Measurements from ENCODE around the gene GUK1.

Gene GUK1

DNA sequence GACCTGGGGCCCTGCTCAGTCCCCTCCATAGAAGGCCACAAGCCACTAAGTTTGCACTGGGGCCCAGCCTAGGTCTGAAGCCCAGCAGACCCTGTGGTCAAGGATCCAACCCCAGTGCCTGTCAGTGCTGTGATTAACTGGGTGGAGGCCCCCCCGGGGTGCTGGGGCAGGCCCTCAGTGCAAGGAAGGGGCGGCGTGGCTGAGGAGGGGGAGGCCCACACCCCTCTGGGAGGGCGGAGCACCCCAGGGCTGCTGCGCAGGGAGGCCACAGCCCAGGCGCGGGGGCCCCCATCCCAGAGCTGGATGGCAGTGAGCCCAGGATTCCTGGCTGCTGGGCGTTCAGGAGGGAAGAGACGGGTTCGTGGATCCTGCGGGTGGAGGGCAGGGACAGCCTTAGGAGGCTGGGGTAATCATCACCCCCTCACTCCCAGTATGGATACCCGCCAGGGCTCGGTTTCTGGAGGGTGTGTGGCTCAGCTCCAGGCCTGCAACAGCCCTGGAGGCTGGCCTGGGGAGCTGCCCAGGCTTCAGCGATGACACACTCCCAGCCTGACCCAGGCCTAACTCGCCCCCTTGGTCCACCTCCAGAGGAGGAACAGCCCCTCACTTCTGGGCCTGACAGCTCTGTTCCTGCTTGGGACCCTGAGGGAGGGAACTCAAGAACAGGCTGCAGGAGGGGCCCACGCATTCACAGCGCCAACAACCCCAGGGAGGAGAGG, 10.5 kb downstream of the GUK1 start:
- no peak for DNase-seq (ENCODE audit: low read depth)

DNA sequence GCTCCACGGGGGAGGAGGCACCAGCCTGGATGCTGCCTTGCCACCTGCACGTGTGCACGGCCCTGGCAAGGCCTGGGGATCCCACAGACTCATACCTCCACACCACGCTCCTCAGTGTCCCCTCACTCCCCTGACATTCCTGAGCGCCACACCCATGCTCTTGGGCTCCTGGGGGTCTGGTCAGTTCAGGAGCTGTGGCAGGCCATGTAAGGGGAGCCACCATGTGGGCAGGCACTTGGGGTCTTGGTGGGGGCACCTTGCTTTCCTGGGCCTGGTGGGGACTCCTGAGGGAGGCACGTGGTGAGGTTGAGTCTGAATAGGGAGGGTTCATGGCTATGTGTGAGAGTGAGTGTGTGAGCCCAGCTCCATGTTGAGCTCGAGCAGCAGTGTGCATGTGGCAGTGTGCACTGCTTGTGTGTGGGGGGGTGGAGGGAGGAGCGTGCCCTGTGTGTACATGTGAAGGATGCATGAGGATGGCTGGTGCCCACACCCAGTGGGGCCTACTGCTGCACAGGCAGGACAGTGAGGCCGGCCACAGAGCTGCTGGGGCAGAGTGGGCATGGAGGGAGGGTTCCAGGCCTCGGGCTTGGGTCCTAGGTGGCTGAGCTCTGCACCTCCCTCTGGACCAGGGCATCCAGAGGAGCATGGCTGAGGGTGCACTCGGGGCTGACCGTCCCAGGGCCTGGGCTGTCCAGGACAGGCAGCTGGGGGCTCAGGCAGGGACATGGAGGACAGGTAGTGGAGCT, 11.3 kb downstream of the GUK1 start:
- no peak for DNase-seq (ENCODE audit: low read depth)

DNA sequence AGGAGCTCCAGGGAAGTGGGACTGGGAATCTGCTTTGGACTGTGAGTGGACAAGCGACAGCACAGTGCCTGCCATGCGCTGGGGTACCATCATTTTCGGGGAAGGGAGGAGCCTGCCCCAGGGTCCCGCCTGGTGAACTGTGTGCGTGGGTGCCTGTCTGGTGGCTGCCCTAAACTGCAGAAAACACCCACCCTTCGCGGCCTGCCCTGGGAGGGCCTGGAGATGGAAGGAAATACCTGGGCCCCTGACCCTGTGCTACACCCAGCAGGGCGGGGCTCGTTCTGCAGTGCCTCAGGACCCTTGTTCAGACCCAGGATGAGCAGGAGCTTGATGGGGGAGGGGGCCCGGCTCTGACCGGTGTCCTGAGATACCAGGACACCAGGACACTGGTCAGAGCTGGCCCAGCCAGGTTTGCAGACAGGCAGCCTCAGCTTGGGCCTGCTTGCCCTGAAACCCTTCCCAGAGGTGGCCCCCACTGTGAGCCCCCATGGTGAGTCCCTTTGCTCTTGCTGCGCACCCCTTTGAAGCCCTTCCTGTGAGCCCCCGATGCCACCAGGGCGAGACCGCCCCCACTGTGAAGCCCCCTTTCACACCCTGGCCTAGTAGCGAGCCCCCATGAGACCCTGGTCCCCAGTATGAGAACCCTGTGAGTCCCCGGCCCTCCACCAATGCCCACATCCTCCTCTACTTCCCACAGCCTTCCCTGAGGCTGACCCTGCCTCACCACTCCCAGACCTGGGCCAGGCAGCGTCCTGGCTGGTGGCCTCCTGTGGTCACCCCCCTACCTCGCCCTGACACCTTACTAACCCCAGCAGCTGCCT, 12.2 kb downstream of the GUK1 start:
- no peak for DNase-seq (ENCODE audit: low read depth)

DNA sequence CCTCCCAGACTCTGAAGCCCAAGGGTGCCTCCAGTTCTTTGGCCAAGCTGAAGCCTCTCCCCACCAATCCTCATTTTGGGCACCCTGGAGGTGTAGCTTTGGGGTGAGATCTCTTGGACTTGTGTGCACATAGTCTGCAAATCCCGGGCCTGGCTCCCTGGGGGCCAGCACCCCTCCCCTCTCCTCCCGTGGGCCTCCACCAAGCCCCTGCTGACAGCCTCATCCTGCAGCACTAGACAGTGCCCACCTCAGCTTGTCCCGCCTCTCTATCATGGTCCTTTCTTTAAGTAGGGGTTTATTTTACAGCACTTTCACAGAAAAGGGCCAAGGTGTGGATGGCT, 12.8 kb downstream of the GUK1 start:
- no peak for DNase-seq (ENCODE audit: low read depth)

DNA sequence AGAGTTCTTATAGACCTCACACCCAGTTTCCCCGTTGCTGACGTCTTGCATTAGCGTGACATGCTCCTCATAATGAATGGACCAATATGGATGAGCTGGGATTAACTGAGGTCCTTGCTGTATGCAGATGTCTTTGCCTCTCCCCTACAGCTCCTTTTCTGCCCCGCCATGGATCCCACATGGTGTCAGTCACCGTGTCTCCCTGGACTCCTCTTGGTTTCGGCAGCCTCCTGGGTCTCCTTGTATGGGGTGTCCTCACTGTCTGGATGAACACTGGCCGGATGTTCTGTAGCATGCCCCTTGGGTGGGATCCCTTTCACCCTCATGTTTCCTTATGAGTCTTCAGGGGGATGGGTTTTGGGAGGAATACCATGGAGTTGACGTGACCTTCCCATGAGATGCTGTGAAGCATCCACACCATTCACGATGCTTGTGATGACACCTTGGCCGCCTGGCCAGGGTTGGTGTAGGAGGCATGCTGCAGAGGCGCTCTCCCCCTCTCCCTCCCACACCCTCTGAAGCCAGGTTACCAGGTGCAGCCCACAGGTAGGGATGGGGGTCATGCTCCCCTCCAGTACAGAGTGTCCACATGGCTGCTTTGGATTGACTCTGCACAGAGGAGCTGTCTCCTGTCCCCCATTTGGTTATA, 14.1 kb downstream of the GUK1 start:
- no peak for DNase-seq (ENCODE audit: low read depth)

DNA sequence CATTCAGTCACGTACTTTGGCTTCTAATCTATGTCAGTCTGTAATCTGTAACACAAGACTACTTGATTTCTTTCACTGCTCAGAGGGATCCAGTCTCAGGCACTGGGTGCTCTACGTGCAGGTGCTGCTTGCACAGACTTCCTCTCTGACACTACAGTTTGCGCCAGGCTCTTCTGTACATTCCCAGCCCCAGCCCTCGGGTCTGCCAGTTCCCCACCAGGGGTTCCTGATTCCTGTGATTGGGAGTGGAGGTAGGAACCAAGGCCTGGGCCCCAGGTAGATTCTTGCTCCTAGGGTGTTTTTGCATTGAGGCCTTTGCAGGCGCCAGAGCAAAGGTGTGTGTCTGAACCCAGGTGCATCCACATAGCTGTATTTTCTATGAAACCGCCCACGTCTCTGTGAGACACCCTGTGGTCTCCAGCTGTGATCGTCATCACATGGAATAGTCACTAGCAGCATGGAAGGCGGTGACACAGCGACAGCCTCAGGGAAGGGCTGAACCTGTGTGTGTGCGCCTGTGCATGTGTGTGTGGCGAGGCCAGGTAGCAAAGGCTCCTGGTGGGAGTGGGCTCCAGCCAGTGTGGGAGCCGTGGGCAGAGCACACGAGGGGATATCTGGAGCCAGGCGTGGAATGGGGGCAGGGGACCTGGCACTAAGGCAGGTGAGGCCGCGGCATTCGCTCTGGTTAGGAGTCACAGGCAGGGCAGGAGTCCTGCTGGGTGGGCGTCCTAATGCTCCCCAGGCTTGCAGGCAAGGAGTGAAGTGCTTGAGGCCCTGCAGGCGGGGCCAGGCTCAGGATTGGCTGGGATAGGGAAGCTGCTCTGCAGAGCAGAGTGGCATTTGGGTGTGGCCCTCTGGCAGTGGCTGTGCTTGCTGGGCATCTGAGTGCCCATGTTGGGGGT, 14.8 kb downstream of the GUK1 start:
- no peak for DNase-seq (ENCODE audit: low read depth)

DNA sequence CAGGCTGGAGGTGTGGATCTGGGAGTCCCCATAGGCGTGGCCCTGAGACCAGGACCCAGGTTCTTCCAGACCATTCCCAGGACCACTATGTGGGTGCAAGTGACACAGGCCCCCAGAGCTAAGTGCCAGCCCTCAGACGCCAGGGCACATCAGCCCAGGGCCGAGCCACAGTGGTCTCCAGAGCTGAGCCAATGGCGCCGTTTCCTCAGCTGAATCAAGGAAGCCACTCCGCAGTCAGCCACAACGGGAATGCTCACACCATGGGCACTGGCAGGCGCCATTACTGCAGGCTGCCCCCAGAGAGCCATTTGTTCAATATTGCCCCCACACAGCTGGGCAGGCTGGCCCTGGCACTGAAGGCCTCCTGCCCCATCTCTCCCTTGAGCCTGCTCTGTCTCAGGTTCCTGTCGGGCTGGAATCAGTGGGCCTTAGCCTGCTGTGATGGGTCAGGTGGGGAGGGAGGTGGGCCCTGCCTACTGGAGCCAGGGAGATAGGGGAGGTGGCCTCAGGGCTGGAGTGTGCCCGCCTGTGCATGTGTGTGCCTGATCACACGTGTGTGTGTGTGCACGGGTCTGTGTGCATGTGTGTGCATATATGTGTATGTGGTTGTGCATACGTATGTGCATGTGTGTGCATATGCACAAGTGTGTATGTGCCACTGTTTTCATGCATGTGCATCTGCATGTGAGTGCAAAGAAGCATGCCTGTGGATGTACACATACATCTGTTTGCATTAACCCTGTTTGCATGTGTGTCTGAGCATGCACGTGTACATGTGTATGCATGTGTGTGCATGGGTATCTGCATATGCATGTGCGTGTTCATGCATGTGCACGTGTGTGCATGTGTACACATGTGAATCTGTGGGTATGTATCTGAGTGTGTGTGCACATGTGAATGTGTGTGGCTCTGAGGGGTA, 15.8 kb downstream of the GUK1 start:
- no peak for DNase-seq (ENCODE audit: low read depth)

DNA sequence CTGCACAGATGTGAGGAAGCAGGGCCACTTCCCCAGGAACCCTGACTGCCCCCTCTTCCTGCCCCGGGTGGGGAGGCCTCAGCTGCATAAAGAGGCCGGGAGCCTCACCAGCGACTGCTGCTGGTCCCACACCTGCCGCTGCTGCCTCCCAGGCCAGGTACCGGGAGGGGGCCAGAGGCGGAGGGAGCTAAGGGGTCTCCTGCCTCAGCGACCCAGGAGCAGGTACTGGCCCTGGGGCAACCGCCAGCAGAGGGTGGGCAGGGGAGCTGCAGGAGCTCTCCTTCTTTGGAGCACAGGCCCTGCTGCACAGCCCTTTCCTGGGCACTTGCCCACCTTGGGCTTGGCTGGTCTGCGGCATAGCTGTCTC, 16.4 kb downstream of the GUK1 start:
- no peak for DNase-seq (ENCODE audit: low read depth)

DNA sequence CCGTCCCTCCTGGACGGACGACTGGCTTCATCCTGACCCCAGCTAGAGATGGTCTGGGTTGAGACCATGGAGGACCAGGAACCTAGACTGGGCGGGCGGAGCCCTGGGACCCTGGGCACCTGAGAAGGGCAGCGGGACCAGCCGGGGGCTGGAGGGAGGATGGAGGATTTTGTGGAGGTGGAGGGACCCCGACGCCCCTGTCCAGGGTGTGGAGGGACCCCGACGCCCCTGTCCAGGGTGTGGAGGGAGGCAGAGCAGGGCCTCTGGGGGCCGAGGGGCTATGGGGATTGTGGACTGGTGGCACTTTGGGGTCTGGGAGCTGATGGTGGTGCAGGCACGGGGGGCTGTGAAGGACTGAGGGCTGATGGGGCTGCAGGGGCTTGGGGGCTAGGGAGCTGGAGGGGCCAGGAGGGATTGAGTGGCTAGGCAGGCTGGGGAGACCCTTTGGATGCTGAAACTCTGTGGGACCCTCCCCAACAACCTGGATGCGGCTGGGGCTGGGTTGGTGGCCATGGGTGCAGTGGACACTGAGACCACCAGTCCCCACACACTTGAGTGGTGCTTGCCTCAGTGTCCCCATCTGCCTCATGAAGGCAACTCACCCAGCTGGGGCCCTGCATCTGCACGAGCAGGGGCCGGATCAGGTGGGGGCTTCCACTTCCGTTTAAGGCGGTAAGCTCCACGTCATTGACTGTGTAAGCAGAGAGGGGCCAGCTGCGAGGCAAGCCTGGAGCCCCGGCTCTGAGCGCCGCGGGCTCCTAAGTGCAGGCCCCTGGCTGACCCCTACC, 17.1 kb downstream of the GUK1 start:
- DNase-seq (ENCODE audit: low read depth), result no peak

DNA sequence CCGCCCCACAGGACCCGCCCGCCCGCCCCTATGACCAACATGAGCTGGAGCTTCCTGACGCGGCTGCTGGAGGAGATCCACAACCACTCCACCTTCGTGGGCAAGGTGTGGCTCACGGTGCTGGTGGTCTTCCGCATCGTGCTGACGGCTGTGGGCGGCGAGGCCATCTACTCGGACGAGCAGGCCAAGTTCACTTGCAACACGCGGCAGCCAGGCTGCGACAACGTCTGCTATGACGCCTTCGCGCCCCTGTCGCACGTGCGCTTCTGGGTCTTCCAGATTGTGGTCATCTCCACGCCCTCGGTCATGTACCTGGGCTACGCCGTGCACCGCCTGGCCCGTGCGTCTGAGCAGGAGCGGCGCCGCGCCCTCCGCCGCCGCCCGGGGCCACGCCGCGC, 17.6 kb downstream of the GUK1 start:
- no peak for DNase-seq (ENCODE audit: low read depth)

DNA sequence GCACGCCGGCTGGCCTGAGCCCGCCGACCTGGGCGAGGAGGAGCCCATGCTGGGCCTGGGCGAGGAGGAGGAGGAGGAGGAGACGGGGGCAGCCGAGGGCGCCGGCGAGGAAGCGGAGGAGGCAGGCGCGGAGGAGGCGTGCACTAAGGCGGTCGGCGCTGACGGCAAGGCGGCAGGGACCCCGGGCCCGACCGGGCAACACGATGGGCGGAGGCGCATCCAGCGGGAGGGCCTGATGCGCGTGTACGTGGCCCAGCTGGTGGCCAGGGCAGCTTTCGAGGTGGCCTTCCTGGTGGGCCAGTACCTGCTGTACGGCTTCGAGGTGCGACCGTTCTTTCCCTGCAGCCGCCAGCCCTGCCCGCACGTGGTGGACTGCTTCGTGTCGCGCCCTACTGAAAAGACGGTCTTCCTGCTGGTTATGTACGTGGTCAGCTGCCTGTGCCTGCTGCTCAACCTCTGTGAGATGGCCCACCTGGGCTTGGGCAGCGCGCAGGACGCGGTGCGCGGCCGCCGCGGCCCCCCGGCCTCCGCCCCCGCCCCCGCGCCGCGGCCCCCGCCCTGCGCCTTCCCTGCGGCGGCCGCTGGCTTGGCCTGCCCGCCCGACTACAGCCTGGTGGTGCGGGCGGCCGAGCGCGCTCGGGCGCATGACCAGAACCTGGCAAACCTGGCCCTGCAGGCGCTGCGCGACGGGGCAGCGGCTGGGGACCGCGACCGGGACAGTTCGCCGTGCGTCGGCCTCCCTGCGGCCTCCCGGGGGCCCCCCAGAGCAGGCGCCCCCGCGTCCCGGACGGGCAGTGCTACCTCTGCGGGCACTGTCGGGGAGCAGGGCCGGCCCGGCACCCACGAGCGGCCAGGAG, 18.3 kb downstream of the GUK1 start:
- DNase-seq (ENCODE audit: low read depth), result no peak

DNA sequence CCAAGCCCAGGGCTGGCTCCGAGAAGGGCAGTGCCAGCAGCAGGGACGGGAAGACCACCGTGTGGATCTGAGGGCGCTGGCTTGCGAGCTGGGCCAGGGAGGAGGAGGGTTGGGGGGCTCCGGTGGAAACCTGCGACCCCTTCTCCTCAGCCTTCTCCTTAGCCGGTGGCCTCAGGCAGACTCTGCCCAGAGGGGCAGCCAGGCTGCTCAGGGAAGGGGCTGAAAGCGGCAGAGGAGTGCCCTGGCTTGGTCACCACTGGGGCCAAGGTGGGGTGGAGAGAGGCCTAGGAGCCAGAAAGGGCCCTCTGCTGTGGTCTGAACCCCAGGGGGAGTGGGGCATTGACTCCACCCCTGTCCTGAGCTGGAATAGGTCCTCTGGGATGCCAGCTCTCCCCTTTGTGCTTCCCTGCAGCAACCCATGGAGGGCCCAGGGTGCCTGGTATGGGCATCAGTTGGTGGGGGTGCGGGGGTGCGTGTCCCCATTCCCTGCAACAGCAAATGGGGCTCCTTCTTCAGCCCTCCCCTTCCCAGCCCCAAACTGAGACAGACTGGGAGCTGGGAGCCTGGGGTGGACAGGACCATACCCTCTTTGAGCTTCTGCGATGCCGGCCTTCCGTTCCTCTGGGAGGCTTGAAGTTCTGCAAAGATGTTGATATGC, 19.1 kb downstream of the GUK1 start:
- DNase-seq (ENCODE audit: low read depth), result no peak

DNA sequence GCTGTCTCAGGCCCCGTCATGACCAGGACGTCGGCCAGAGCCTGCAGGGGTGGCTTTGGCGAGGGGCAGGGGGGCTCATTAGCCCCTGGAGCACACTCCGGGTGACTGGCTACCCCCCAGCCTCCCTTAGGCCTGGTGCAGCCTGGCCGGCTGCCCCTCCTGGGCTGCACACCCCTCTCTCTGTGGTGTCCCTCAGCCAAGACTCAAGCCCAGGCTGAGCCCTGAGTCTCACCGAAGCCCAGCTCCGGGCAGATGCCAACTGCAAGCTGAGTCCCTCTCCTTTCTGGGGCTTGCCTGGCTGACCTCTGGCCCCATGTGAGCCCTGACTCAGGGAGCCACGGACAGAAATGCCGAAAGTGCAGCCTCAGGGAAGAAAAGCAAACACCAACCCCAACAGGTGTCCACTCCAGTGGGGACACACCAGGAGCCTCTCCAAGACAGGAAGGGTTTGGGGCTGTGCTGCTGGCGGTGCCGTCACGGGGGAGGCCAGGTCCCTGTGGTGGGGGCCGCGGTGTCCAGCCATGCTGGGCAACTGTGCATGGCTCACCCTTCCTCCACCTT, 20.2 kb downstream of the GUK1 start:
- no peak for DNase-seq (ENCODE audit: low read depth)

DNA sequence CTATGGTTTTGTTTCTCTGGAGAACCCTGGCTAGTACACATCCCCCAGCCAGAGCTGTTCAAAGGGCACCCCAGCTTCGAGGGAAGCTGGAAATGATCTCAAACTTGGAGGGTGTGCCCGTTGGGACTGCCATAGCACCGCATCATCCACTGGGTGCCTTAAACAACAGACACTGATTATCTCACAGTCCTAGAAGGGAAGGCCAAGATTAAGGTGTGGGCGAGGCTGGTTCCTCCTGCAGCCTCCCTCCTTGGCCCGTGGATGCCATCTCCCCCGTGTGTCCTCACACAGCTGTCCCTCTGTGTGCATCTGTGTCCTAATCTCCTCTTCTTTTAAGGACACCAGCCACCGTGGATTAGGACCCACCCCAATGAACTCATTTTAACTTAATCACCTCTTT, 21.3 kb downstream of the GUK1 start:
- no peak for DNase-seq (ENCODE audit: low read depth)

DNA sequence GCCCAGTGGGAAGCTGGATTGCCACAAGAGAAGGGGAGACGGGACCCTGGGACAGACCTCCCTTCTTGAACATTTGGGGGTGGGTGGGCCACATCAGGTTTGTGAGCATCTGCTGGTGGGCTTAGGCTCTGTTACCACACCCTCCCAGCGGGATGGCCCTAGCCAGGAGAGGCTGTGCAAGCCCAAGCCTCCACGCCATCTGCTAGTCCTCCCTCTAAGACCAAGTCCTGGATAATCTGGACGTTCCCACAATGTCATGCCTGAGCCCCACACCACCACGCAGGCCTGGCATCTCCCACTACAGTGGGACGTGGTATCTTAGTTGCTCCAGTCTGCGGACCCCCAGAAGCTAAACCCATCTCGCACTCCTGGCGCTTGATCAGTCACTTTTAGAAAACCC, 21.8 kb downstream of the GUK1 start:
- no peak for DNase-seq (ENCODE audit: low read depth)

DNA sequence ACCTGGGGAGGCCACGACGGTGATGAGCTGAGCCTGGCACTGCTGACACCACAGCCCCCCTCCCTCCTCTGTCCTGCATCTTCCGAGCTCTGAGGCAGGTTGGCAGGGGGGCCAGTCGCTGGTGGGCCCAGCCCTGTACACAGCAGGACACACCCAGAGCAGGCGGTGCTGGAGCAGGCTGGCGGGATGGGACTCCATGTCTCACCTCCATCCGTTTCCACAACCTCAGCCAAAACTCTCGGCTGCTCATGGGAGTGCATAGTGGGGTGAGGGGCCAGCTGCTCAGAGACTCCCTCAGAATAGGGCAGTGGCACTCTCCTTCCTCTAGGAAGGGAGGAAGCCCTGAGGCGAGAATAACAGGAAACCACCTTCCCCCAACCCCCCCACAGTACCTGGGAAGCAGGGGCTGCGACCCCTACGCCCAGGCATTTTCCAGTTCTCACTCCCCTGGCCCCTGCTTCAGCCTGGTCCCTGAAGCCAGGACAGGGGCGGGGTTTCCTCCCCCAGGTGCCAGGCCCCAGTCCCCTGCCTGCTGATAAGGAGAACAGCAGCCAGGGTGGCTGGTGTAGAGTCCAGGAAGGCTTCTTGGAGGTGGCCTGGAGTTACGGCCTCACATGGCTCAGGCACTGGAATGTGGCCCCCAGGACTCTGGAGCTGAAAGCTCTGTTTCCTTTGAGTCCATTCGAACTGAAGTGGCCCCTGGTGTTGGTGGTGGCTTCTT, 22.4 kb downstream of the GUK1 start:
- no peak for DNase-seq (ENCODE audit: low read depth)
